Mammary epithelial cell (primary cell): ENCODE results near the gene SLC30A3.

Experiments
- CTCF ChIP-seq, 2 donors: IDR thresholded peaks in 1 of 2; conservative IDR thresholded peaks in 1 of 2; 2 replicates each; pipeline ENCODE4 v1.5.1; 2011 to 2012; ENCODE audit warnings: inconsistent platforms in 2 of 2, low read length in 2 of 2, mild to moderate bottlenecking in 2 of 2, control low read depth in 1 of 2, low read depth in 1 of 2; ENCODE audit not compliant: insufficient read depth in 1 of 2; ENCODE audit errors: extremely low read depth in 1 of 2
- EZH2 ChIP-seq: IDR thresholded peaks from 2 replicates; pipeline ENCODE4 v1.6.1; 2012; ENCODE audit warnings: low read length, inconsistent platforms, borderline replicate concordance

- TF ChIP-seq CTCF (conservative IDR thresholded peaks at IDR 0.05 in 1 of 2, IDR thresholded peaks at IDR 0.05 in 1 of 2; ENCODE audit: extremely low read depth in 1 of 2, insufficient read depth in 1 of 2, low read depth in 1 of 2, low read length in 2 of 2) (no peak), EZH2 (no peak)
Measured at GRCh38 chr2:27297195-27297594, 34.3 kb upstream of the SLC30A3 start.
